GM23338 (cell line): ENCODE measurements around the gene TJP2.

ENCODE experiments used
- EZH2 ChIP-seq: fragments of 200-600 bp; sonication (generic); IDR thresholded peaks from one replicate; pipeline ENCODE4 v1.8.0; 2017; ENCODE audit warnings: antibody characterized with exemption, mild to moderate bottlenecking, low read depth; ENCODE audit not compliant: unreplicated experiment
- EZH2phosphoT487 ChIP-seq: fragments of 200-600 bp; sonication (generic); IDR thresholded peaks from one replicate; pipeline ENCODE4 v1.8.1; 2018; ENCODE audit warnings: antibody characterized with exemption; ENCODE audit not compliant: unreplicated experiment
- JUNB ChIP-seq: IDR thresholded peaks from one replicate; pipeline ENCODE4 v1.6.1; 2016; ENCODE audit warnings: antibody characterized with exemption; ENCODE audit not compliant: unreplicated experiment
- POLR2AphosphoS5 ChIP-seq: IDR thresholded peaks from 2 replicates; pipeline ENCODE4 v1.6.1; 2016; ENCODE audit warnings: antibody characterized with exemption, low read depth
- ZNF114 ChIP-seq: fragments of 250-450 bp; sonication (Bioruptor Pico); IDR thresholded peaks from 2 replicates; pipeline ENCODE4 v1.5.0; 2020; ENCODE audit warnings: mild to moderate bottlenecking, moderate library complexity
- ZNF331 ChIP-seq: fragments of 250-450 bp; sonication (Bioruptor Pico); IDR thresholded peaks from 2 replicates; pipeline ENCODE4 v1.5.0; 2020; ENCODE audit warnings: low read depth, mild to moderate bottlenecking, moderate library complexity
- TF ChIP-seq, protein P1 (sequence below), 2 experiments: fragments of 200-600 bp in 1 of 2; sonication (generic) in 1 of 2; conservative IDR thresholded peaks; 2 replicates each; pipeline versions ENCODE4 v1.5.1 to v1.6.1; 2016 to 2017; ENCODE audit warnings: antibody characterized with exemption in 2 of 2, low read depth in 2 of 2, mild to moderate bottlenecking in 2 of 2, moderate library complexity in 1 of 2
- TF ChIP-seq, protein P2 (sequence below): IDR thresholded peaks from one replicate; pipeline ENCODE4 v1.6.1; 2018; ENCODE audit warnings: antibody characterized with exemption; ENCODE audit not compliant: unreplicated experiment
- TF ChIP-seq, protein P3 (sequence below): IDR thresholded peaks from 2 replicates; pipeline ENCODE4 v1.6.1; 2016; ENCODE audit warnings: antibody characterized with exemption

- TF ChIP-seq, protein P1, sequence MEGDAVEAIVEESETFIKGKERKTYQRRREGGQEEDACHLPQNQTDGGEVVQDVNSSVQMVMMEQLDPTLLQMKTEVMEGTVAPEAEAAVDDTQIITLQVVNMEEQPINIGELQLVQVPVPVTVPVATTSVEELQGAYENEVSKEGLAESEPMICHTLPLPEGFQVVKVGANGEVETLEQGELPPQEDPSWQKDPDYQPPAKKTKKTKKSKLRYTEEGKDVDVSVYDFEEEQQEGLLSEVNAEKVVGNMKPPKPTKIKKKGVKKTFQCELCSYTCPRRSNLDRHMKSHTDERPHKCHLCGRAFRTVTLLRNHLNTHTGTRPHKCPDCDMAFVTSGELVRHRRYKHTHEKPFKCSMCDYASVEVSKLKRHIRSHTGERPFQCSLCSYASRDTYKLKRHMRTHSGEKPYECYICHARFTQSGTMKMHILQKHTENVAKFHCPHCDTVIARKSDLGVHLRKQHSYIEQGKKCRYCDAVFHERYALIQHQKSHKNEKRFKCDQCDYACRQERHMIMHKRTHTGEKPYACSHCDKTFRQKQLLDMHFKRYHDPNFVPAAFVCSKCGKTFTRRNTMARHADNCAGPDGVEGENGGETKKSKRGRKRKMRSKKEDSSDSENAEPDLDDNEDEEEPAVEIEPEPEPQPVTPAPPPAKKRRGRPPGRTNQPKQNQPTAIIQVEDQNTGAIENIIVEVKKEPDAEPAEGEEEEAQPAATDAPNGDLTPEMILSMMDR (conservative IDR thresholded peaks at IDR 0.05; ENCODE audit: low read depth in 2 of 2), result no peak
- no peak for TF ChIP-seq EZH2phosphoT487
- TF ChIP-seq EZH2, result no peak
- TF ChIP-seq, protein P2, sequence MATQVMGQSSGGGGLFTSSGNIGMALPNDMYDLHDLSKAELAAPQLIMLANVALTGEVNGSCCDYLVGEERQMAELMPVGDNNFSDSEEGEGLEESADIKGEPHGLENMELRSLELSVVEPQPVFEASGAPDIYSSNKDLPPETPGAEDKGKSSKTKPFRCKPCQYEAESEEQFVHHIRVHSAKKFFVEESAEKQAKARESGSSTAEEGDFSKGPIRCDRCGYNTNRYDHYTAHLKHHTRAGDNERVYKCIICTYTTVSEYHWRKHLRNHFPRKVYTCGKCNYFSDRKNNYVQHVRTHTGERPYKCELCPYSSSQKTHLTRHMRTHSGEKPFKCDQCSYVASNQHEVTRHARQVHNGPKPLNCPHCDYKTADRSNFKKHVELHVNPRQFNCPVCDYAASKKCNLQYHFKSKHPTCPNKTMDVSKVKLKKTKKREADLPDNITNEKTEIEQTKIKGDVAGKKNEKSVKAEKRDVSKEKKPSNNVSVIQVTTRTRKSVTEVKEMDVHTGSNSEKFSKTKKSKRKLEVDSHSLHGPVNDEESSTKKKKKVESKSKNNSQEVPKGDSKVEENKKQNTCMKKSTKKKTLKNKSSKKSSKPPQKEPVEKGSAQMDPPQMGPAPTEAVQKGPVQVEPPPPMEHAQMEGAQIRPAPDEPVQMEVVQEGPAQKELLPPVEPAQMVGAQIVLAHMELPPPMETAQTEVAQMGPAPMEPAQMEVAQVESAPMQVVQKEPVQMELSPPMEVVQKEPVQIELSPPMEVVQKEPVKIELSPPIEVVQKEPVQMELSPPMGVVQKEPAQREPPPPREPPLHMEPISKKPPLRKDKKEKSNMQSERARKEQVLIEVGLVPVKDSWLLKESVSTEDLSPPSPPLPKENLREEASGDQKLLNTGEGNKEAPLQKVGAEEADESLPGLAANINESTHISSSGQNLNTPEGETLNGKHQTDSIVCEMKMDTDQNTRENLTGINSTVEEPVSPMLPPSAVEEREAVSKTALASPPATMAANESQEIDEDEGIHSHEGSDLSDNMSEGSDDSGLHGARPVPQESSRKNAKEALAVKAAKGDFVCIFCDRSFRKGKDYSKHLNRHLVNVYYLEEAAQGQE, result no peak
- TF ChIP-seq POLR2AphosphoS5, result no peak
- no peak for TF ChIP-seq ZNF114 (CRISPR knock-in tag)
- TF ChIP-seq, protein P3, sequence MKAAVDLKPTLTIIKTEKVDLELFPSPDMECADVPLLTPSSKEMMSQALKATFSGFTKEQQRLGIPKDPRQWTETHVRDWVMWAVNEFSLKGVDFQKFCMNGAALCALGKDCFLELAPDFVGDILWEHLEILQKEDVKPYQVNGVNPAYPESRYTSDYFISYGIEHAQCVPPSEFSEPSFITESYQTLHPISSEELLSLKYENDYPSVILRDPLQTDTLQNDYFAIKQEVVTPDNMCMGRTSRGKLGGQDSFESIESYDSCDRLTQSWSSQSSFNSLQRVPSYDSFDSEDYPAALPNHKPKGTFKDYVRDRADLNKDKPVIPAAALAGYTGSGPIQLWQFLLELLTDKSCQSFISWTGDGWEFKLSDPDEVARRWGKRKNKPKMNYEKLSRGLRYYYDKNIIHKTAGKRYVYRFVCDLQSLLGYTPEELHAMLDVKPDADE, result no peak
- no peak for TF ChIP-seq ZNF331 (CRISPR knock-in tag)
- TF ChIP-seq JUNB, result no peak
These were observed 63.7 kb downstream of the TJP2 start for GRCh38 chr9:69237702-69238295.
